Activated CD8-positive, alpha-beta T cell treated with anti-CD3 and anti-CD28 coated beads for 36 hours (primary cell): ENCODE measurements around the gene PCDH9. TPM values are rescaled to one million over a fixed set of nuclear protein-coding genes. Genes with fewer than 3 reads are reported as not detected.

Experiments used
- ATAC-seq: fragments of 200-7000 bp; cut with Tn5 transposase; one replicate; pipeline ENCODE4 v1.10.0; 2021; ENCODE audit warnings: mild to moderate bottlenecking, moderate library complexity
- CTCF ChIA-PET: fragments of 350-600 bp; sonication (Branson Sonifier 250); formaldehyde crosslinking; loops from one replicate; lab custom pipeline; 2021; ENCODE audit warnings: antibody characterized with exemption; lab: Charles Lee
- POLR2A ChIA-PET: fragments of 350-600 bp; sonication (Branson Sonifier 250); formaldehyde crosslinking; loops from one replicate; lab custom pipeline; 2021; ENCODE audit warnings: antibody characterized with exemption; lab: Charles Lee
- DNase-seq: peaks from one replicate; pipeline ENCODE4 v3.0.0-alpha.2; 2020
- H3K27ac Mint-ChIP-seq: one replicate; pipeline ENCODE4 v1.8.0; 2021; ENCODE audit warnings: mild to moderate bottlenecking, mixed read lengths
- H3K27me3 Mint-ChIP-seq: one replicate; pipeline ENCODE4 v1.8.0; 2021; ENCODE audit warnings: mixed read lengths
- H3K36me3 Mint-ChIP-seq: one replicate; pipeline ENCODE4 v1.8.0; 2021; ENCODE audit warnings: low read depth, mixed read lengths
- H3K4me1 Mint-ChIP-seq: one replicate; pipeline ENCODE4 v1.8.0; 2021; ENCODE audit warnings: low read depth, mixed read lengths
- H3K4me3 Mint-ChIP-seq: one replicate; pipeline ENCODE4 v1.8.0; 2021; ENCODE audit warnings: mild to moderate bottlenecking, moderate library complexity, mixed read lengths
- H3K9me3 Mint-ChIP-seq: one replicate; pipeline ENCODE4 v1.8.0; 2021; ENCODE audit warnings: mixed read lengths
- CTCF ChIP-seq: fragments of 200-600 bp; IDR thresholded peaks from one replicate; pipeline ENCODE4 v1.8.0; 2022; ENCODE audit warnings: antibody characterized with exemption, mild to moderate bottlenecking
- intact Hi-C: fragments of 100-400 bp; cut with micrococcal nuclease; formaldehyde crosslinking; loops from one replicate; pipeline ENCODE4 v1.10.0; 2022
- total RNA-seq, 2 experiments: library from RNA; stranded (reverse); gene quantifications; one replicate each; pipeline ENCODE4 v1.2.3, GENCODE V29; 2021

The PCDH9 gene
- total RNA-seq, 2 experiments from 2014 or later = 0.04 to 0.14 TPM

GRCh38 chr13:66665991-66666390, 564.1 kb downstream of the PCDH9 start:
- Mint-ChIP-seq H3K36me3 (no peaks in the 10 kb centered on the region), H3K27ac (no peak overlapping the region), H3K4me3 (no peak overlapping the region), H3K27me3 (no peaks in the 10 kb centered on the region), H3K9me3 (peaks cover under 1% of the 10 kb centered on the region), H3K4me1 (no peaks in the 10 kb centered on the region)
- intact Hi-C loops = no loop called here
- TF ChIP-seq CTCF = no peak
- ChIA-PET POLR2A (no interaction called here), CTCF (no interaction called here)
- DNase-seq (no peak), ATAC-seq (no peak)

- DNase-seq (no peak), ATAC-seq (no peak)
- CTCF ChIA-PET = no interaction called here
- intact Hi-C loops = no loop called here
- no peaks in the 10 kb centered on the region for H3K9me3 Mint-ChIP-seq
- no peaks in the 10 kb centered on the region for H3K27me3 Mint-ChIP-seq
- H3K27ac Mint-ChIP-seq = no peak overlapping the region
- no peak for TF ChIP-seq CTCF
- H3K4me3 Mint-ChIP-seq = no peak overlapping the region
- H3K36me3 Mint-ChIP-seq = no peaks in the 10 kb centered on the region
- POLR2A ChIA-PET = no interaction called here
- H3K4me1 Mint-ChIP-seq = no peaks in the 10 kb centered on the region
Observed at GRCh38 chr13:66663711-66664110, 566.4 kb downstream of the PCDH9 start.

GRCh38 chr13:66663206-66663605, 566.9 kb downstream of the PCDH9 start:
- H3K9me3 Mint-ChIP-seq = no peaks in the 10 kb centered on the region
- ChIA-PET POLR2A (no interaction called here), CTCF (no interaction called here)
- H3K27ac Mint-ChIP-seq = no peak overlapping the region
- no peak overlapping the region for H3K4me3 Mint-ChIP-seq
- H3K4me1 Mint-ChIP-seq = no peaks in the 10 kb centered on the region
- H3K27me3 Mint-ChIP-seq = no peaks in the 10 kb centered on the region
- no peak for TF ChIP-seq CTCF
- intact Hi-C loops = no loop called here
- DNase-seq = no peak
- ATAC-seq = no peak
- H3K36me3 Mint-ChIP-seq = no peaks in the 10 kb centered on the region

- ChIA-PET POLR2A (no interaction called here), CTCF (no interaction called here)
- Mint-ChIP-seq H3K36me3 (no peaks in the 10 kb centered on the region), H3K4me3 (no peak overlapping the region), H3K27me3 (no peaks in the 10 kb centered on the region), H3K9me3 (no peaks in the 10 kb centered on the region), H3K4me1 (no peaks in the 10 kb centered on the region), H3K27ac (no peak overlapping the region)
- intact Hi-C loops = no loop called here
- DNase-seq (no peak), ATAC-seq (no peak)
- TF ChIP-seq CTCF = no peak
Observed at GRCh38 chr13:66661336-66661735, 568.8 kb downstream of the PCDH9 start.

GRCh38 chr13:66660468-66660813, 569.7 kb downstream of the PCDH9 start:
- no peak for ATAC-seq
- Mint-ChIP-seq H3K4me1 (no peaks in the 10 kb centered on the region), H3K9me3 (no peaks in the 10 kb centered on the region), H3K36me3 (no peaks in the 10 kb centered on the region), H3K27me3 (no peaks in the 10 kb centered on the region), H3K27ac (no peak overlapping the region), H3K4me3 (no peak overlapping the region)
- intact Hi-C loops = no loop called here
- ChIA-PET CTCF (no interaction called here), POLR2A (no interaction called here)
- no peak for TF ChIP-seq CTCF
- DNase-seq = no peak
